Measurements from ENCODE around the gene ZMYND10.

Gene ZMYND10

GRCh38 chr3:50302095-50303012, 43.2 kb downstream of the ZMYND10 start:
- DNase-seq (ENCODE audit: low read depth), result no peak

- no peak for DNase-seq (ENCODE audit: low read depth)
Measured at GRCh38 chr3:50300681-50301254, 44.8 kb downstream of the ZMYND10 start.

- no peak for DNase-seq (ENCODE audit: low read depth)
Measured at GRCh38 chr3:50299929-50300680, 45.4 kb downstream of the ZMYND10 start.

GRCh38 chr3:50299638-50299928, 45.9 kb downstream of the ZMYND10 start:
- no peak for DNase-seq (ENCODE audit: low read depth)

- peak; percentile 98 for DNase-seq (ENCODE audit: low read depth)
Measured at GRCh38 chr3:50298836-50299637, 46.5 kb downstream of the ZMYND10 start, which contains the start of the genes HYAL3 and NAA80. HYAL3 (minus strand) TSS chr3:50299405; CDS start chr3:50295602, 3,803 bp downstream. NAA80 (minus strand) TSS chr3:50299405; CDS start chr3:50297463, 1,942 bp downstream.

GRCh38 chr3:50297896-50298725, 47.4 kb downstream of the ZMYND10 start:
- no peak for DNase-seq (ENCODE audit: low read depth)

GRCh38 chr3:50297384-50297775, 48.2 kb downstream of the ZMYND10 start:
- no peak for DNase-seq (ENCODE audit: low read depth)

GRCh38 chr3:50296721-50297383, 48.7 kb downstream of the ZMYND10 start:
- DNase-seq (ENCODE audit: low read depth), result no peak

- DNase-seq (ENCODE audit: low read depth), result no peak
Measured at GRCh38 chr3:50295553-50296431, 49.7 kb downstream of the ZMYND10 start.

GRCh38 chr3:50294492-50295403, 50.8 kb downstream of the ZMYND10 start:
- DNase-seq (ENCODE audit: low read depth), result no peak

GRCh38 chr3:50294089-50294488, 51.4 kb downstream of the ZMYND10 start:
- DNase-seq (ENCODE audit: low read depth), result no peak

- no peak for DNase-seq (ENCODE audit: low read depth)
Measured at GRCh38 chr3:50293079-50293801, 52.3 kb downstream of the ZMYND10 start.

- peak; percentile 84 for DNase-seq (ENCODE audit: low read depth)
Measured at GRCh38 chr3:50292159-50293078, 53.1 kb downstream of the ZMYND10 start, which contains the start of gene IFRD2. IFRD2 (minus strand) TSS chr3:50292429; CDS start chr3:50292274, 155 bp downstream.
